Neural cell (in vitro differentiated cells): ENCODE data around the gene CACNA1D. TPM values are rescaled to one million over a fixed set of nuclear protein-coding genes. Genes with fewer than 3 reads are reported as not detected.

Experiments used
- H2AFZ ChIP-seq: fragments of 200-600, 300-800 bp; sonication (generic), shearing (Covaris generic); 2 replicates; pipeline ENCODE4 v1.6.0; 2014; ENCODE audit warnings: low read depth, mild to moderate bottlenecking, antibody characterized with exemption, low read length, moderate library complexity
- H3F3A ChIP-seq: fragments of 200-600 bp; shearing (Covaris generic); 2 replicates; pipeline ENCODE4 v1.6.1; 2016; ENCODE audit warnings: mild to moderate bottlenecking, moderate library complexity, mixed read lengths, antibody characterized with exemption, low read length; ENCODE audit not compliant: insufficient read depth, poor library complexity, severe bottlenecking
- H3K27ac ChIP-seq: fragments of 200-600, 300-800 bp; sonication (generic), shearing (Covaris generic); 2 replicates; pipeline ENCODE4 v1.5.1; 2014; ENCODE audit warnings: mild to moderate bottlenecking, low read length, moderate library complexity
- H3K27me3 ChIP-seq: fragments of 300-800, 200-600 bp; sonication (generic), shearing (Covaris generic); 2 replicates; pipeline ENCODE4 v1.6.0; 2014; ENCODE audit warnings: mild to moderate bottlenecking, low read depth, low read length, moderate library complexity; ENCODE audit not compliant: insufficient read depth
- H3K36me3 ChIP-seq: fragments of 300-800, 200-600 bp; sonication (generic), shearing (Covaris generic); 2 replicates; pipeline ENCODE4 v1.5.1; 2014; ENCODE audit warnings: mild to moderate bottlenecking, antibody characterized with exemption, low read length, moderate library complexity; ENCODE audit not compliant: insufficient read depth
- H3K4me2 ChIP-seq: fragments of 300-800, 200-600 bp; sonication (generic), shearing (Covaris generic); 2 replicates; pipeline ENCODE4 v1.6.0; 2014; ENCODE audit warnings: mild to moderate bottlenecking, low read length
- H3K4me3 ChIP-seq: fragments of 300-800, 200-600 bp; sonication (generic), shearing (Covaris generic); 2 replicates; pipeline ENCODE4 v1.5.1; 2014; ENCODE audit warnings: mild to moderate bottlenecking, low read length, moderate library complexity
- H3K79me2 ChIP-seq: fragments of 200-600 bp; shearing (Covaris generic); replicated peaks from 2 replicates; pipeline ENCODE4 v1.6.0; 2014; ENCODE audit warnings: mild to moderate bottlenecking, low read length, moderate library complexity; ENCODE audit not compliant: insufficient read depth
- H3K9ac ChIP-seq: fragments of 300-800, 200-600 bp; sonication (generic), shearing (Covaris generic); 2 replicates; pipeline ENCODE4 v1.6.1; 2016; ENCODE audit warnings: mild to moderate bottlenecking, low read length, mixed read lengths
- H3K9me2 ChIP-seq: fragments of 200-600 bp; shearing (Covaris generic); 2 replicates; pipeline ENCODE4 v1.6.1; 2016; ENCODE audit warnings: mild to moderate bottlenecking, low read length, mixed read lengths; ENCODE audit not compliant: insufficient read depth
- H3K9me3 ChIP-seq: fragments of 200-600, 300-800 bp; sonication (generic), shearing (Covaris generic); 2 replicates; pipeline ENCODE4 v1.6.1; 2016; ENCODE audit warnings: mild to moderate bottlenecking, mixed run types, low read length, moderate library complexity, mixed read lengths
- H4K20me1 ChIP-seq: fragments of 200-600 bp; shearing (Covaris generic); 2 replicates; pipeline ENCODE4 v1.6.1; 2016; ENCODE audit warnings: mild to moderate bottlenecking, mixed run types; ENCODE audit not compliant: insufficient read depth
- CTCF ChIP-seq: fragments of 450-650 bp; IDR thresholded peaks from 2 replicates; pipeline ENCODE4 v1.5.1; 2014; ENCODE audit warnings: antibody characterized with exemption, mild to moderate bottlenecking, moderate library complexity; ENCODE audit not compliant: poor library complexity, severe bottlenecking
- EP300 ChIP-seq: fragments of 450-650 bp; conservative IDR thresholded peaks from 2 replicates; pipeline ENCODE4 v1.6.1; 2014; ENCODE audit warnings: antibody characterized with exemption, mild to moderate bottlenecking, moderate library complexity; ENCODE audit not compliant: poor library complexity, severe bottlenecking
- EZH2 ChIP-seq: fragments of 200-600, 300-800 bp; shearing (Covaris generic), sonication (generic); IDR thresholded peaks from 2 replicates; pipeline ENCODE4 v1.6.1; 2014; ENCODE audit warnings: antibody characterized with exemption, low read length, borderline replicate concordance, mild to moderate bottlenecking; ENCODE audit not compliant: insufficient read depth, poor library complexity, severe bottlenecking
- MXI1 ChIP-seq: fragments of 450-650 bp; conservative IDR thresholded peaks from 2 replicates; pipeline ENCODE4 v1.6.1; 2014; ENCODE audit warnings: antibody characterized with exemption, mild to moderate bottlenecking; ENCODE audit not compliant: poor library complexity, severe bottlenecking
- RAD21 ChIP-seq: fragments of 450-650 bp; conservative IDR thresholded peaks from 2 replicates; pipeline ENCODE4 v1.6.1; 2014; ENCODE audit warnings: antibody characterized with exemption, mild to moderate bottlenecking, moderate library complexity
- REST ChIP-seq: IDR thresholded peaks from 2 replicates; pipeline ENCODE4 v1.6.1; 2012; ENCODE audit warnings: borderline replicate concordance
- SMC3 ChIP-seq: fragments of 450-650 bp; conservative IDR thresholded peaks from 2 replicates; pipeline ENCODE4 v1.6.1; 2014; ENCODE audit warnings: antibody characterized with exemption, mild to moderate bottlenecking, moderate library complexity; ENCODE audit not compliant: poor library complexity
- TAF1 ChIP-seq: IDR thresholded peaks from 2 replicates; pipeline ENCODE4 v1.6.1; 2012; ENCODE audit warnings: low read depth
- polyA plus RNA-seq: library from polyadenylated mRNA; depleted of rRNA; stranded (reverse); fragments of >200 nt; gene quantifications from 2 replicates; pipeline ENCODE4 v1.2.3, GENCODE V29; 2014

Gene CACNA1D
- polyA plus RNA-seq, 1 donor from 2014 or later, result 22.5 TPM

GRCh38 chr3:53704363-53704725 lies 209.9 kb downstream of the CACNA1D start:
- no peaks in the 10 kb centered on the region for H3K36me3 ChIP-seq
- H4K20me1 ChIP-seq, result no peaks in the 10 kb centered on the region
- no peak overlapping the region for H3K9ac ChIP-seq
- TF ChIP-seq EZH2, result no peak
- no peak for TF ChIP-seq MXI1
- TF ChIP-seq CTCF, result no peak
- TF ChIP-seq RAD21, result no peak
- TF ChIP-seq REST, result no peak
- TF ChIP-seq SMC3, result no peak
- TF ChIP-seq EP300, result no peak
- no peaks in the 10 kb centered on the region for H3K79me2 ChIP-seq
- no peak overlapping the region for H2AFZ ChIP-seq
- H3K9me3 ChIP-seq, result no peaks in the 10 kb centered on the region
- no peak overlapping the region for H3K4me2 ChIP-seq
- no peak overlapping the region for H3K27ac ChIP-seq
- no peaks in the 10 kb centered on the region for H3F3A ChIP-seq
- no peak overlapping the region for H3K4me3 ChIP-seq
- no peaks in the 10 kb centered on the region for H3K9me2 ChIP-seq
- no peaks in the 10 kb centered on the region for H3K27me3 ChIP-seq

DNA sequence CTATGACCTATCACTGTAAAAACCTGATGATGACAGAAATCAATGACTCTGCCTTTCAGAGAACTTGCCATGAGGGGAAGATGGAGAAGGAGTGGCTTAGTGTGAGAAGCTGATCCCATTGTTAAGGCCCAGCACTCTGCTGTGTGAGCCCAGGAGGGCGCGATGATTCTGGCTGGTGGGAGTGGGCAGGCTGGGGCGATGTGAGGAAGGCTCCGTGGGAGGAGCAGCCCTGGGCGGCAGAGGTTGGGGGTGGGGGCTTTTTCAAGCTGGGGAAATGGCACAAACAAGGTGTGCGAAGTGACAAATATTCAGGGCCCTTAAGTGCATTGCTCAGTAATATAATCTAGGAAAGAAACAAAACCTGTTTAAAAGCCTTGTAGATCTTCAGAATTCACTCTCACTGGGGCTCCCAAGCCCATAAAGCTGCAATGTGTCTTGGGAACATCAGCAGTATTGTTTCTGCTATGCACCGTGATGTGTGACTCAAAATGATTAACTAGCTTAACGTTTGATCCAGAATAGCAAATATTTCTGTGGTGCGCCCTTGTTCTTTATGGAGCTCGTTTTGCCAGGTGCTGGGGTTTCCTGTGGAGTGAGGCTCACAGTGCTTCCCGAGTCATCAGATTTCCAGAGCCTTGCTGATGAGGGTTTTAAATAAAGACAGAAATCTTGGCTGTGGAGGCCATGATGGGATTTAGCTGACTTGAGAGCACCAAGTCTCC lies 210.8 kb downstream of the CACNA1D start:
- Histone ChIP-seq H3K9me3 (no peaks in the 10 kb centered on the region), H3K9ac (no peak overlapping the region), H4K20me1 (no peaks in the 10 kb centered on the region), H3F3A (no peaks in the 10 kb centered on the region), H3K4me2 (no peak overlapping the region), H3K79me2 (no peaks in the 10 kb centered on the region), H3K4me3 (no peak overlapping the region), H3K36me3 (no peaks in the 10 kb centered on the region), H2AFZ (no peak overlapping the region), H3K27me3 (no peaks in the 10 kb centered on the region), H3K9me2 (no peaks in the 10 kb centered on the region), H3K27ac (no peak overlapping the region)
- no peak for TF ChIP-seq CTCF
- no peak for TF ChIP-seq TAF1
- TF ChIP-seq RAD21, result no peak
- no peak for TF ChIP-seq REST
